ENCODE measurements around the gene ADCY3.

ADCY3 gene

GRCh38 chr2:24924732-24925131, 4.7 kb upstream of the ADCY3 start:
- no peak for DNase-seq

GRCh38 chr2:24924266-24924665, 4.2 kb upstream of the ADCY3 start:
- DNase-seq: no peak

GRCh38 chr2:24923106-24923505, 3.1 kb upstream of the ADCY3 start:
- DNase-seq: no peak

GRCh38 chr2:24922556-24922955, 2.5 kb upstream of the ADCY3 start:
- no peak for DNase-seq

GRCh38 chr2:24920809-24921441, 888 bp upstream of the ADCY3 start:
- peak; percentile 40 to 54 for DNase-seq

GRCh38 chr2:24919506-24920097, 435 bp downstream of the ADCY3 start:
- DNase-seq: peak in 1 of 2 experiments; percentile 17

GRCh38 chr2:24919037-24919505, 966 bp downstream of the ADCY3 start:
- DNase-seq: no peak

- no peak for DNase-seq
Observed at GRCh38 chr2:24918326-24919036, 1.6 kb downstream of the ADCY3 start.

- no peak for DNase-seq
Observed at GRCh38 chr2:24917731-24918325, 2.2 kb downstream of the ADCY3 start.

GRCh38 chr2:24917086-24917485, 3.0 kb downstream of the ADCY3 start:
- DNase-seq: no peak

- DNase-seq: no peak
Observed at GRCh38 chr2:24915796-24916195, 4.2 kb downstream of the ADCY3 start.

GRCh38 chr2:24915175-24915574, 4.9 kb downstream of the ADCY3 start:
- no peak for DNase-seq

GRCh38 chr2:24914713-24915112, 5.3 kb downstream of the ADCY3 start:
- DNase-seq: no peak

GRCh38 chr2:24913911-24914310, 6.1 kb downstream of the ADCY3 start:
- no peak for DNase-seq

- DNase-seq: no peak
Observed at GRCh38 chr2:24912986-24913385, 7.1 kb downstream of the ADCY3 start.

GRCh38 chr2:24912523-24912922, 7.5 kb downstream of the ADCY3 start:
- no peak for DNase-seq

- DNase-seq: no peak
Observed at GRCh38 chr2:24910245-24910644, 9.8 kb downstream of the ADCY3 start.

GRCh38 chr2:24909555-24910177, 10.4 kb downstream of the ADCY3 start:
- no peak for DNase-seq

- no peak for DNase-seq
Observed at GRCh38 chr2:24908461-24908901, 11.6 kb downstream of the ADCY3 start.

GRCh38 chr2:24907116-24907515, 12.9 kb downstream of the ADCY3 start:
- DNase-seq: no peak

GRCh38 chr2:24906466-24906865, 13.6 kb downstream of the ADCY3 start:
- DNase-seq: no peak

- no peak for DNase-seq
Observed at GRCh38 chr2:24903161-24904103, 16.6 kb downstream of the ADCY3 start.

Measured in SHP77 (cell line).